Neutrophil (primary cell): ENCODE measurements around the gene DET1.

Source experiments
- H3K27ac ChIP-seq: fragments of 200-600 bp; sonication (generic); 2 replicates; pipeline ENCODE4 v1.5.1; 2016; ENCODE audit warnings: mild to moderate bottlenecking, moderate library complexity
- H3K27me3 ChIP-seq: fragments of 200-600 bp; sonication (generic); 2 replicates; pipeline ENCODE4 v1.6.0; 2016; ENCODE audit warnings: mild to moderate bottlenecking
- H3K36me3 ChIP-seq: fragments of 200-600 bp; sonication (generic); 2 replicates; pipeline ENCODE4 v1.5.1; 2017
- H3K4me1 ChIP-seq, 2 experiments: fragments of 200-600 bp in 1 of 2; sonication (generic) in 1 of 2; 1 replicate in 1 of 2; 2 replicates in 1 of 2; pipeline versions ENCODE4 v1.5.1 to v1.6.1; 2013 to 2016; ENCODE audit warnings: low read depth in 1 of 2, low read length in 1 of 2, mild to moderate bottlenecking in 1 of 2, moderate library complexity in 1 of 2; ENCODE audit not compliant: control insufficient read depth in 1 of 2, insufficient read depth in 1 of 2
- H3K4me3 ChIP-seq, 2 experiments: fragments of 200-600 bp in 1 of 2; sonication (generic) in 1 of 2; 1 replicate in 1 of 2; 2 replicates in 1 of 2; pipeline ENCODE4 v1.5.1; 2013 to 2016; ENCODE audit warnings: low read depth in 1 of 2, low read length in 1 of 2, mild to moderate bottlenecking in 1 of 2, moderate library complexity in 1 of 2
- H3K9me3 ChIP-seq: fragments of 200-600 bp; sonication (generic); 2 replicates; pipeline ENCODE4 v1.5.1; 2016
- TF ChIP-seq, protein P1 (sequence below): fragments of 200-600 bp; sonication (generic); IDR thresholded peaks from 2 replicates; pipeline ENCODE4 v1.5.1; 2016; ENCODE audit warnings: antibody characterized with exemption

Gene DET1

DNA sequence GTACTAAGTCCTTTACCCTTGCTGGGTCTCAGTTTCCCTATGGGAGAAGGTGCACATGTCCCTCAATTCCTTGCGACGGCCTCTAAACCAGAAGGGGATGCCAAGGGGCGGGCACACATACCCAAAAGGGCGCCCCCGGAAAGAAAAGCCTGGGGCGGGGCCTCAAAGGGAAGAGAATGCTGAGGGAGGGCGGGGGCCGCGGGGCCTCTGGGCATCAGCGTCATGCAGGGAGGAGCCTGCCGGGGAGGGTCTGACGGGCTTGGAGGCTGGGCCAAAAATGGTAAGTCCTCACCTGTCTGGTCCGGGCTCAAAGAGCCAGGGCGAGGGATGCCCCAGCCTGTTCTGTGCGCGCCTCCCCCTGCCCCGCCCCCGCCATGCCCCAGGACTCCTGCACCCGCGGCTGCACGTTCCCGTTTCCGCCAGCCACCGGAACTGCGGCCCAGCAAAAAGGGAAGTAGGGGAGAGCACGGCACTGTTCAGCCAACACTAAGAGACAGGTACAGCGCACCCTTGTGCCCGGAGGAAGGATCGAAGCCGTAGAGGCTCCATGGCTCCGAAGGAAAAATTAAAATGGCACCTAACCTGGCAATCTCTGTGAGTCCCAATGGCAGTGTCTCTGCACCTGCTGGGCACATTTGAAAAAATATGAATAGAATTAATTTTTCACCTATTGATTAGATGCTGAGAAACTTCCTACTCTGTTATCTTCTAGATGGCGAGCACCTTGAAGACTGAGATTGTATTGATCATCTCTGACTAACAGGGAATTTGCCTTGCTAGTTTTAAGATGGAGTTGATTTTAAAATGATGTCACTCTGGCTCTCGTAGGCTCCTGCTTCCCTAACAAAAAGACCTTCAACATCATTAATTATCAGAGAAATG, at the start of gene DET1:
Gene DET1 (minus strand): TSS at position 434 of the 882 bp plus-strand sequence. CDS start 14,976 bp downstream, outside the sequence.
- Histone ChIP-seq H3K4me1 (peaks cover 4 to 9% of the 10 kb centered on the region in 2 experiments), H3K9me3 (no peaks in the 10 kb centered on the region), H3K27ac (peak within 1 kb of the TSS; percentile 71), H3K4me3 (peak within 1 kb of the TSS; percentile 75 to 89), H3K36me3 (no peaks in the 10 kb centered on the region), H3K27me3 (no peaks in the 10 kb centered on the region)
- TF ChIP-seq, protein P1, sequence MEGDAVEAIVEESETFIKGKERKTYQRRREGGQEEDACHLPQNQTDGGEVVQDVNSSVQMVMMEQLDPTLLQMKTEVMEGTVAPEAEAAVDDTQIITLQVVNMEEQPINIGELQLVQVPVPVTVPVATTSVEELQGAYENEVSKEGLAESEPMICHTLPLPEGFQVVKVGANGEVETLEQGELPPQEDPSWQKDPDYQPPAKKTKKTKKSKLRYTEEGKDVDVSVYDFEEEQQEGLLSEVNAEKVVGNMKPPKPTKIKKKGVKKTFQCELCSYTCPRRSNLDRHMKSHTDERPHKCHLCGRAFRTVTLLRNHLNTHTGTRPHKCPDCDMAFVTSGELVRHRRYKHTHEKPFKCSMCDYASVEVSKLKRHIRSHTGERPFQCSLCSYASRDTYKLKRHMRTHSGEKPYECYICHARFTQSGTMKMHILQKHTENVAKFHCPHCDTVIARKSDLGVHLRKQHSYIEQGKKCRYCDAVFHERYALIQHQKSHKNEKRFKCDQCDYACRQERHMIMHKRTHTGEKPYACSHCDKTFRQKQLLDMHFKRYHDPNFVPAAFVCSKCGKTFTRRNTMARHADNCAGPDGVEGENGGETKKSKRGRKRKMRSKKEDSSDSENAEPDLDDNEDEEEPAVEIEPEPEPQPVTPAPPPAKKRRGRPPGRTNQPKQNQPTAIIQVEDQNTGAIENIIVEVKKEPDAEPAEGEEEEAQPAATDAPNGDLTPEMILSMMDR = peak; percentile 95

DNA sequence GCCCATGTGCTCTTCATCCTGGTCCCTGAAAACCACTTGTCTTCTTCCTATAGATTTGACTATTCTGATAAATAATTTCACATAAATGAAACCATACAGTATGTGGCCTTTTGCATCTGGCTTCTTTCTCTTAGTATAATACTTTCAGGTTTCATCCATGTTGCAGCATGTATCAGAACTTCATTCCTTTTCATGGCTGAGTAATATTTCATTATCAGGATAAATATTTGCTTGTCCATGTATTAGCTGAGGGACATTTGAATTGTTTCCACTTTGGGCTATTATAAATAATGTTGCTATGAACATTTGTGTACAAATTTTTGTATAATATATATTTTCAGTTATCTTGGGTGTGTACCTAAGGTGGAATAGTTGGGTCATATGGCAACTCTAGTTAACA, 44.9 kb upstream of the DET1 start:
- no peak overlapping the region for H3K4me3 ChIP-seq
- peaks cover 50% of the 10 kb centered on the region for H3K27me3 ChIP-seq
- H3K9me3 ChIP-seq = no peaks in the 10 kb centered on the region
- no peaks in the 10 kb centered on the region for H3K36me3 ChIP-seq
- no peaks in the 10 kb centered on the region for H3K4me1 ChIP-seq
- TF ChIP-seq, protein P1 = no peak
- H3K27ac ChIP-seq = no peak overlapping the region

DNA sequence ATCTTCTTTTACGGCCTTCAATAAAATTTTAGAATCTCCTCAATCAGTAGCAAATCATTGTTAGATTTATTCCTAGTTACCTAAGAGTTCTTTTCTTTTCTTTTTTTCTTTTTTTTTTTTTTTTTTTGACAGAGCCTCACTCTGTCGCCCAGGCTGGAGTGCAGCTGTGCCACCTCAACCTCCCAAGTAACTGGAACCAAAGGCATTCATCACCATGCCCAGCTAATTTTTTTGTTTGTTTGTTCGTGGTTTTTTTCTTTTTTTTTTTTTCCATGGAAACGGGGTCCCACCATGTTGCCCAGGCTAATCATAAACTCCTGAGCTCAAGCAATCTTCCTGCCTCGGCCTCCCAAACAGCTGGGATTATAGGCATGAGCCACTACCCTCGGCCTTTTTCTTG, 44.3 kb upstream of the DET1 start:
- no peaks in the 10 kb centered on the region for H3K9me3 ChIP-seq
- peaks cover 46% of the 10 kb centered on the region for H3K27me3 ChIP-seq
- H3K4me3 ChIP-seq = no peak overlapping the region
- no peaks in the 10 kb centered on the region for H3K4me1 ChIP-seq
- TF ChIP-seq, protein P1 = no peak
- no peaks in the 10 kb centered on the region for H3K36me3 ChIP-seq
- no peak overlapping the region for H3K27ac ChIP-seq

DNA sequence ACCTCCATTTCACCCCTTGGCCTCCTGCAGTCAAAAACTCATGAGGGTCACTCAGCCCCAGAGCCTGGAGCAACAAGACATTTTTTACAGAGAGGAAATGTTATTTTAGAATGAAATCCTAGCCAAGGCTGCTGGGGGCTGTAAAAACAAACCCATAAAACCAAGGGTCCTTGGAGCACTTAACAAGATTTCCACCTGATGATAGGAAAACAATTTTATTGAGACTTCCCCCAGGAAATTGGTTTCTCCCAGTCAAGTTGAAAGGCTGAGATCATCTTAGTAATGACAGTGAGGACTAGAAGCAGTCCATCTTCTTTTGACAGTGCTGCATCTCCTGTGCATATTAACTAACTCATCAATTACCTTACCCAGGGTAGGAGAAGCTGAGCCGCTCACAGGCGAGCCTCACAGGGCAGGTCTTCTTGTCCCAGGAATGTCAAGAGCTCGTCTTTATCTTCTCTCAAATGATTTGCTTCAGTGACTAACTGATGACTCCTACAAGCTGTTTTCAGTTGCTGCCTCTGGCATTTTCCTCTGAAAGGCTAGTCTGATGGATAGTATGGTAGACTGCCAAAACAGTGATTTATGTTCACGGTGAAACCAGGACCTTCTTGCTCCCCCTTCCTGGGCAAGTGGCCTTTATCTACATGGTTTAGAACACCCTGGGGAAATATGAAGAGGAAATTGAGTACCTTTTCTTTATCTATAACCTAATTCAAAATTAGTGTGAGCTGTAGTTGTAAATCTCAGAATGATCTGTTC, 40.1 kb upstream of the DET1 start:
- Histone ChIP-seq H3K27me3 (peaks cover 13% of the 10 kb centered on the region), H3K4me1 (no peaks in the 10 kb centered on the region), H3K36me3 (no peaks in the 10 kb centered on the region), H3K27ac (no peak overlapping the region), H3K9me3 (no peaks in the 10 kb centered on the region), H3K4me3 (no peak overlapping the region)
- TF ChIP-seq, protein P1 = no peak

DNA sequence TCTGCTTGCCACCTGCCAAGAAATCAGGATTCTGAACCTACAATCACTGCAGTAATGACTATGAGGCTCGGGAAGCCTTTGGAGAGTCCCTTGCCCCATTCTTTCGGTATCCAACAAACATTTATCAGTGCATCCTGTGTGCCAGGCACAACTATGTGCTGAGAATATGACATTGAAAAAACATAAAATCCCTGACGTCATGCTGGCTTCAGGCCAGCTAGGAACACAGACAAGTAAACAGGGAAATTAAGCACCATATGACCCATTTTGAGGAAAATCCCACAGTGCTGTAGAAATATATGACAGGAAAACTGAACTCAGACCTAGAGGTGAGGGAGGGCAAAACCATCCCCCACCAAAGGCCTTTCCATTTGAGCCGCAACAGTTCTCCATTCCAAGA, 34.1 kb upstream of the DET1 start:
- no peaks in the 10 kb centered on the region for H3K9me3 ChIP-seq
- H3K4me3 ChIP-seq = no peak overlapping the region
- TF ChIP-seq, protein P1 = no peak
- peaks cover 3% of the 10 kb centered on the region for H3K27me3 ChIP-seq
- H3K27ac ChIP-seq = no peak overlapping the region
- H3K36me3 ChIP-seq = no peaks in the 10 kb centered on the region
- no peaks in the 10 kb centered on the region for H3K4me1 ChIP-seq
